K562 (cell line): ENCODE measurements around the gene RAB31. TPM values are rescaled to one million over a fixed set of nuclear protein-coding genes. Genes with fewer than 3 reads are reported as not detected.

Experiments used
- ARID4B ChIP-seq: sonication (generic); formaldehyde crosslinking; IDR thresholded peaks from 2 replicates; pipeline ENCODE4 v1.8.0; 2022; ENCODE audit warnings: mild to moderate bottlenecking, missing genetic modification reagents
- BMI1 ChIP-seq: fragments of 150-350 bp; IDR thresholded peaks from 2 replicates; pipeline ENCODE4 v1.6.1; 2014; ENCODE audit warnings: low read length
- CEBPZ ChIP-seq: fragments of 150-350 bp; IDR thresholded peaks from 2 replicates; pipeline ENCODE4 v1.6.1; 2014; ENCODE audit warnings: low read depth, mild to moderate bottlenecking, low read length, borderline replicate concordance
- FOXM1 ChIP-seq, 2 experiments: fragments of 450-650 bp in 1 of 2; sonication (generic) in 1 of 2; formaldehyde crosslinking in 1 of 2; IDR thresholded peaks; 2 replicates each; pipeline versions ENCODE4 v1.6.1 to v1.9.0; 2017 to 2022; ENCODE audit warnings: low read depth in 2 of 2, mild to moderate bottlenecking in 2 of 2, missing genetic modification reagents in 1 of 2, moderate library complexity in 1 of 2
- MAFG ChIP-seq: fragments of 450-650 bp; conservative IDR thresholded peaks from 2 replicates; pipeline ENCODE4 v1.6.1; 2016; ENCODE audit warnings: missing genetic modification characterization, missing compliant biosample characterization
- NR2F6 ChIP-seq: fragments of 450-650 bp; formaldehyde crosslinking; IDR thresholded peaks from 2 replicates; pipeline ENCODE4 v1.4.0; 2020; ENCODE audit warnings: mild to moderate bottlenecking
- PBX2 ChIP-seq, 2 experiments: IDR thresholded peaks in 1 of 2; conservative IDR thresholded peaks in 1 of 2; 2 replicates each; pipeline ENCODE4 v1.6.1; 2016; ENCODE audit warnings: low read depth in 2 of 2, mild to moderate bottlenecking in 1 of 2, missing compliant biosample characterization in 1 of 2, missing genetic modification characterization in 1 of 2, moderate library complexity in 1 of 2
- PHF20 ChIP-seq: fragments of 450-650 bp; IDR thresholded peaks from 2 replicates; pipeline ENCODE4 v1.6.1; 2018; ENCODE audit not compliant: partially characterized antibody
- POLR2B ChIP-seq: fragments of 450-650 bp; IDR thresholded peaks from 2 replicates; pipeline ENCODE4 v1.6.1; 2018; ENCODE audit warnings: low read depth; ENCODE audit not compliant: partially characterized antibody
- POLR2G ChIP-seq: fragments of 200-400 bp; formaldehyde crosslinking; IDR thresholded peaks from 2 replicates; pipeline ENCODE4 v1.6.1; 2017; ENCODE audit warnings: low read depth, mild to moderate bottlenecking, antibody characterized with exemption, low read length, moderate library complexity
- POLR2H ChIP-seq: IDR thresholded peaks from 2 replicates; pipeline ENCODE4 v1.6.1; 2016; ENCODE audit warnings: missing genetic modification characterization, low read depth, mild to moderate bottlenecking, control low read depth, missing compliant biosample characterization, moderate library complexity
- TAF9B ChIP-seq: fragments of 450-650 bp; IDR thresholded peaks from 2 replicates; pipeline ENCODE4 v1.6.1; 2018; ENCODE audit warnings: mild to moderate bottlenecking; ENCODE audit not compliant: partially characterized antibody
- TFE3 ChIP-seq: fragments of 450-650 bp; formaldehyde crosslinking; IDR thresholded peaks from 2 replicates; pipeline ENCODE4 v1.4.0; 2020; ENCODE audit warnings: mild to moderate bottlenecking, mixed read lengths
- ZC3H4 ChIP-seq: sonication (generic); formaldehyde crosslinking; IDR thresholded peaks from 2 replicates; pipeline ENCODE4 v1.9.0; 2021; ENCODE audit warnings: missing genetic modification reagents, borderline replicate concordance
- polyA plus RNA-seq, 8 experiments: library from polyadenylated mRNA; depleted of rRNA in 4 of 8; stranded (reverse) in 5 of 8; unstranded in 3 of 8; fragments of >200 nt; fragmentation: Nextera tagmentation in 2 of 8; fragmentation: Illumina TruSeq in 1 of 8; extraction: Ambion mirVana in 2 of 8; extraction: Trizol in 1 of 8; gene quantifications; 2 replicates each; pipeline versions ENCODE4 v1.2.1 to v1.2.3, GENCODE V29; 2011 to 2014; ENCODE audit warnings: inconsistent platforms in 1 of 8, missing spikeins in 1 of 8
- total RNA-seq, 7 experiments: library from RNA; depleted of rRNA in 6 of 7; stranded (reverse); fragments of >200 nt in 6 of 7; fragmentation: Illumina TruSeq in 2 of 7; extraction: Trizol in 2 of 7; gene quantifications; 2 replicates each; pipeline versions ENCODE4 v1.2.1 to v1.2.3, GENCODE V29; 2011 to 2021; ENCODE audit warnings: low replicate concordance in 1 of 7

Gene RAB31
- total and polyA plus RNA-seq, 9 of the 15 experiments (the other 6 are each of a cell fraction or from before 2014, with no cell fraction given), result 20.7 to 70.4 (median 41.3) TPM

- TF ChIP-seq ARID4B (CRISPR knock-in tag) (no peak), MAFG (tag) (peak; percentile 96), PBX2 (CRISPR knock-in tag; IDR thresholded peaks at IDR 0.05; ENCODE audit: low read depth) (no peak), PBX2 (tag; conservative IDR thresholded peaks at IDR 0.05; ENCODE audit: low read depth) (peak; percentile 91), PHF20 (no peak), POLR2B (no peak), POLR2G (no peak), POLR2H (tag) (no peak), ZC3H4 (CRISPR knock-in tag) (no peak), TFE3 (CRISPR knock-in tag) (no peak; the same call in 1 of the 2 replicates), FOXM1 (IDR thresholded peaks at IDR 0.05; ENCODE audit: low read depth) (peak; percentile 97), FOXM1 (CRISPR knock-in tag; IDR thresholded peaks at IDR 0.05; ENCODE audit: low read depth) (no peak), NR2F6 (CRISPR knock-in tag) (no peak), TAF9B (peak; percentile 71), CEBPZ (no peak), BMI1 (no peak)
Measured at GRCh38 chr18:9803063-9803697, 95.1 kb downstream of the RAB31 start (continued).
